Fibroblast of peridontal ligament (primary cell): ENCODE measurements around the gene UQCC2.

Experiments
- DNase-seq: peaks from one replicate; pipeline ENCODE4 v3.0.0-alpha.2; 2010; ENCODE audit errors: extremely low read depth

UQCC2 gene

GRCh38 chr6:33691456-33692077, 19.9 kb downstream of the UQCC2 start:
- no peak for DNase-seq

GRCh38 chr6:33690766-33691165, 20.7 kb downstream of the UQCC2 start:
- no peak for DNase-seq

GRCh38 chr6:33689879-33690278, 21.6 kb downstream of the UQCC2 start:
- DNase-seq: no peak

GRCh38 chr6:33689148-33689494, 22.4 kb downstream of the UQCC2 start:
- no peak for DNase-seq

GRCh38 chr6:33688451-33689147, 22.9 kb downstream of the UQCC2 start:
- no peak for DNase-seq

GRCh38 chr6:33688006-33688405, 23.5 kb downstream of the UQCC2 start:
- DNase-seq: no peak

GRCh38 chr6:33686981-33687975, 24.2 kb downstream of the UQCC2 start:
- no peak for DNase-seq

- no peak for DNase-seq
Measured at GRCh38 chr6:33686225-33686924, 25.1 kb downstream of the UQCC2 start.

GRCh38 chr6:33685411-33686224, 25.9 kb downstream of the UQCC2 start:
- DNase-seq: no peak

GRCh38 chr6:33684983-33685382, 26.5 kb downstream of the UQCC2 start:
- no peak for DNase-seq

- no peak for DNase-seq
Measured at GRCh38 chr6:33684428-33684896, 27.0 kb downstream of the UQCC2 start.

GRCh38 chr6:33683576-33684427, 27.7 kb downstream of the UQCC2 start:
- no peak for DNase-seq

- DNase-seq: no peak
Measured at GRCh38 chr6:33683051-33683571, 28.4 kb downstream of the UQCC2 start.

- no peak for DNase-seq
Measured at GRCh38 chr6:33682341-33682740, 29.2 kb downstream of the UQCC2 start.

GRCh38 chr6:33679761-33680160, 31.7 kb downstream of the UQCC2 start:
- no peak for DNase-seq

GRCh38 chr6:33678932-33679490, 32.5 kb downstream of the UQCC2 start:
- DNase-seq: no peak

GRCh38 chr6:33678233-33678931, 33.1 kb downstream of the UQCC2 start:
- no peak for DNase-seq

- no peak for DNase-seq
Measured at GRCh38 chr6:33677689-33678088, 33.8 kb downstream of the UQCC2 start.
